Activated CD4-positive, CD25-positive, alpha-beta regulatory T cell treated with anti-CD3 and anti-CD28 coated beads, Interleukin-2, amount 50 U/mL, for 16 hours (primary cell): ENCODE measurements around the gene CANT1.
A peak's percentile ranks its signal among the peaks of the same experiment; 100 is the strongest.
"Not testable (repeated sequence)": the region's sequence is repeated elsewhere in the genome, so short reads cannot be mapped to it uniquely, and the experiment has no call there.

Experiments used
- DNase-seq: peaks from one replicate; pipeline ENCODE4 v3.0.0-alpha.2; 2020; ENCODE audit warnings: low read depth, low spot score

CANT1 gene

GRCh38 chr17:78977681-78977943, 32.0 kb downstream of the CANT1 start:
- no peak for DNase-seq

GRCh38 chr17:78976907-78977680, 32.5 kb downstream of the CANT1 start:
- no peak for DNase-seq

DNA sequence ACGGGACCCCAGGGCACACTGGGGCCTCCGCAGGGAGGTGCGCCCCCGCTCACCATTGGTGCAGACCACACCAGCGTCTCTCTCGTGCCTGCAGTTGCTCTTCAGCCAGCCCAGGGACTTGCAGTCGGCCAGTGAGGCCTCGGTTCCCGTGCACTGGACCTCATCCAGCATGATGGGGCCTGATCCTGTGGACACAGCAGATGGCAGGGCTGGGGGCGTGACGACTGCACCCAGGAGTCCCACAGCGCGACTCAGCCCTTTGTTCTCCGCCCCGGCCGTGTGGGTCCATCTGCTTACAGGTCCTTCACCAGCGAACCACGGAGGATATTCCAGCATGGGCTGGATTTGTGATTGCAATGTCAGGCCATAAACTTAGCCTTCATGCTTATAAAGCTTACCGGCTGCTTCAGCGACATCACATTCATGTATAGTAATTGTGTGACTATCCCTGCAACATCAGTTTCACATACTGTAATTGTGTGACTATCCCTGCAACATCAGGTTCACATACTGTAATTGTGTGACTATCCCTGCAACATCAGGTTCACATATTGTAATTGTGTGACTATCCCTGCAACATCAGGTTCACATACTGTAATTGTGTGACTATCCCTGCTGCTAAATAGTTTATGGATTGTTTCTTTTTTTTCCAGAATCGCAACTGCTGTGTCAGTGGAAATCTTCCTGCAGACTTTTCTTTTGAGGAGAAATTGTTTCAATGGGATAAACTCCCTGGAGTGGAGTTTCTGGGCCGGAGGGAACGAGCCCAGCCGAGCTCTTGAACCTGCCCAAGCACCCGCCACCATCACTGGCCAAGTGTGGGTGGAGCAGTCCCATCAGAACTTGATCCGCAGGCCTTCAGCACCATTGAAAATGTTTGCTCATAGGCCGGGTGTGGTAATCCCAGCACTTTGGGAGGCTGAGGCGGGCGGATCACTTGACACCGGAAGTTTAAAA, 34.7 kb downstream of the CANT1 start:
- DNase-seq, result no peak

GRCh38 chr17:78973792-78974520, 35.6 kb downstream of the CANT1 start:
- no peak for DNase-seq

GRCh38 chr17:78973196-78973595, 36.4 kb downstream of the CANT1 start:
- DNase-seq, result no peak

- no peak for DNase-seq
Observed at GRCh38 chr17:78972507-78973105, 37.0 kb downstream of the CANT1 start.

GRCh38 chr17:78971756-78972506, 37.6 kb downstream of the CANT1 start:
- DNase-seq, result no peak

GRCh38 chr17:78970834-78971755, 38.5 kb downstream of the CANT1 start:
- peak; percentile 65 for DNase-seq

DNA sequence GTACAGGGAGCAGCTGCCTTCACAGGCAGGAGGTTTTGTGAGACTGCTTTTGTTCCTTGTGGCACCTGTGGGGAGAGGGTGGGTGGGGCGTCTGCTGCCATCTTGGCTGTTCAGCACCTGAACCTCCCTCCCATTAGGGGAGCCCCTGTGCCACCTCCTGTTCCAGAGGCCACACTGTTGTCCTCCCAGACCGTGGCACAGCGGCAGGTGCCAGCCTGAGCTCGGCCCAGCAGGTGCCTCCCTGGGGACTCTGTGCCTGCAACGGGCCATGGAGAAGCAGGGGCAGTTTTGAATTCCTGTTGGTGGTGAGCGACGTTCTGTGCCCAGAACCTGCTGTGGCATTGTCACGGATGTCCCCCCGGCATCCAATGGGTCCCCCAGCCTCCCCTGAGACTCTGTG, 39.7 kb downstream of the CANT1 start:
- DNase-seq, result no peak

GRCh38 chr17:78967782-78968362, 41.7 kb downstream of the CANT1 start:
- DNase-seq, result no peak

- DNase-seq, result no peak
Observed at GRCh38 chr17:78966910-78967600, 42.5 kb downstream of the CANT1 start.

DNA sequence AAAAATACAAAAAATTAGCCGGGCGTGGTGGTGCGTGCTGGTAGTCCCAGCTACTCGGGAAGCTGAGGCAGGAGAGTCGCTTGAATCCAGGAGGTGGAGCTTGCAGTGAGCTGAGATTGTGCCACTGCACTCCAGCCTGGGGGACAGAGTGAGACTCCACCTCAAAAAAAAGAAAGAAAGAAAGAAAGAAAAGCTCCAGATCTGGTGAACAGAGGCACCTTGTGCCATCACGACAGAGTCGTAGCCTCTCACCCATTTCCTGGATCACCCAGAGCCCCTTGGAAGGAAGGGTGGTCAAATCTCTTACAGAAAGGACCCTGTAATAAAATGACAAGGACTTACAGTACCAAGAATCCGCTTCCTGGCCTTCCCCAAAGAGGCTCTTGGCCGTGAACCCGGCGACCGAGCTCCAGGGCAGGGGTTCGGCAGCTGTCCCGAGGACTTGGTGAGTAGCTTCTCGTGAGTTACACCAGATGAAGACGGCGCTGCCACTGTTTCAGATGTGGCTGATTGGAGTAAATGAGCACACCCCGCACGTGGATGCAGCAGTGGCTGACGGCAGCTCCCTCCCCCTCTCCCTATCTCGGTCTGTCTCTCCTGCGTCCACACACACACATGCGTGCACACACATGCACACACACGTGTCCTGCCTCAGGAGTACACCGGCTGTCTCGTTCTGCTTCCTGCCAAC, 43.3 kb downstream of the CANT1 start:
- no peak for DNase-seq

DNA sequence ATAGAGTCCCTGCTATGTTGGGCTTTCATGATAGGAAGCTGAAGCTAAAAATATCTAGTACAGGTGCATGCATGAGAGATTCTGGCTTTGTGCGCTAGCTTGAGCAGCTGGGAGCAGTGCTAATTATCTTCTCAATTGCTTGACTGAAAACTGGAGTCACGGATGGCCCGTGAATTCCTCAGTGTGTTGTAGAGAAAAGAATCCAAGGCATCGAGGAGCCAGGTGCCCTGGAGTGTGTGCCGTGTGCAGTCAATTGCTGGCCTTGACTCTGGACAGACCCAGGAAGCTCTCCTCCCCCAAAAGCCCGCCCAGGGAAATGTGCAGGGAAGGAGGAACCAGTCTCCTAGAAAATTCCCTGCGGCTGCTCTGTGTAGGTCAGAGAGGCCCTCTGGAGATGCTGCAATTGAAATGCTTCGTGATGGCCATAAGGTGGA, 44.1 kb downstream of the CANT1 start:
- DNase-seq, result no peak

GRCh38 chr17:78963378-78963777, 46.2 kb downstream of the CANT1 start:
- DNase-seq, result no peak

DNA sequence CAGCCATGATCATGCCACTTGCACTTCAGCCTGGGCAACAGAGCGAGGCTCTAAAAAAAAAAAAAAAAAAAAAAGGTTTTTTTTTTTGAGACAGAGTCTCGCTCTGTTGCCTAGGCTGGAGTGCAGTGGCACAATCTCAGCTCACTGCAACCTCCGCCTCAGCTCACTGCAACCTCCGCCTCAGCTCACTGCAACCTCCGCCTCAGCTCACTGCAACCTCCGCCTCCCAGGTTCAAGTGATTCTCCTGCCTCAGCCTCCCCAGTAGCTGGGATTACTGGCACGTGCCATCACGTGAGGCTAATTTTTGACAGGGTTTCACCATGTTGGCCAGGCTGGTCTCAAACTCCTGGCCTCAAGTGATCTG, 46.6 kb downstream of the CANT1 start:
- not testable (repeated sequence) for DNase-seq

DNA sequence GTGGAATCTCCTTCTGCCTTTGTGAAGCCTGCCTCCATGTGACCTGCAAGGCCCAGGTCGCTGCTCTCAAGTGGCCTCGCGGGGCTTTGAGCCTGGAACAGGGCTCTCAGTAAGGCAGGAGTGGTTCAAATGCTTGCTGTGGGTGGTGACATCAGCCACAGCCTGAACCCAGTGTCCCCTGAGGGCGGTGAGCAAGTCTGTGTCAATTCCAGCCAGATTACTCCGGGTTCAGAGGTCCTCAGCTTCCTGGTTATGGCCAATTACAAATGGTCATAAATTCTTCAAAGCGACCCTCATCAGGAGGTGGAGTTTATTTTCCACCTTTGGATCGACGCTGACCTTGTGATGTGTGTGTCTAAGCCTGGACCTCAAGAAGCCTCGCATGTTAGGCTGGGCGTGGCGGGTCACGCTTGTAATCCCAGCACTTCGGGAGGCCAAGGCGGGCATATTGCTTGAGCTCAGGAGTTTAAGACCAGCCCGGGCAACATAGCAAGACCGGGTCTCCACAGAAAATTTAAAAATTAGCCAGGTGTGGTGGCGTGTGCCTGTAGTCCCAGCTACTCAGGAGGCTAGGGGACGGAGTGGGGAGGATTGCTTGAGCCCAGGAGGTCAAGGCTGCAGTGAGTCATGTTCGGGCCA, 47.1 kb downstream of the CANT1 start:
- DNase-seq, result no peak

GRCh38 chr17:78961571-78961970, 48.0 kb downstream of the CANT1 start:
- DNase-seq, result no peak

GRCh38 chr17:78960928-78961327, 48.6 kb downstream of the CANT1 start:
- DNase-seq, result no peak
